ENCODE data around the gene COL25A1.

Gene COL25A1

GRCh38 chr4:109067508-109068235 lies 234.8 kb downstream of the COL25A1 start:
- no peak for DNase-seq (ENCODE audit: low spot score)
- in situ Hi-C loops (cut with MboI; ENCODE audit: low pct_unique_long_range_greater_than_20kb, low sequenced_read_pairs, unreplicated experiment), result no loop called here
- no peak for TF ChIP-seq CTCF (IDR thresholded peaks at IDR 0.05; ENCODE audit: extremely low read depth, insufficient read depth, missing control alignments)

- TF ChIP-seq CTCF (IDR thresholded peaks at IDR 0.05; ENCODE audit: extremely low read depth, insufficient read depth, missing control alignments), result no peak
- in situ Hi-C loops (cut with MboI; ENCODE audit: low pct_unique_long_range_greater_than_20kb, low sequenced_read_pairs, unreplicated experiment), result no loop called here
- no peak for DNase-seq (ENCODE audit: low spot score)
These were observed 237.5 kb downstream of the COL25A1 start for GRCh38 chr4:109065006-109065405.

GRCh38 chr4:109053257-109053656 lies 249.2 kb downstream of the COL25A1 start:
- no peak for DNase-seq (ENCODE audit: low spot score)
- TF ChIP-seq CTCF (IDR thresholded peaks at IDR 0.05; ENCODE audit: extremely low read depth, insufficient read depth, missing control alignments), result no peak
- in situ Hi-C loops (cut with MboI; ENCODE audit: low pct_unique_long_range_greater_than_20kb, low sequenced_read_pairs, unreplicated experiment), result no loop called here

DNA sequence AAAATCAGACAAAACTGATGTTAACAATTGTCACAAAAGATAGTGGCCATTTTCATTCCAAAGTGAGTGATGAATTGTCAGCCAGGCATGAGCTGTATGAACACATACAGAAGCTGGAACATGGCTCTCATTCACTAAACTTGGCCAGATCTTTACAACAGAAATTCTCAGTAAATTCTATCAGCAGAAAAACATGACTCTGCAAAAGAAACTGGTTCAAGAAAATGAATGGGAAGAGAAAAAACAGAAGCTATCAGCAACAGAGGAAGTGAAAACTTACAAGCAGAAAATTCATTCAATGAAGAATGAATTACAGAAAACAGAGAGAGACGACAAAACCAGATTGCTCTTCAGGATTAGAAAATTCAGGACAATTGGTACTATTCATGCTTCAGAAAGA lies 249.6 kb downstream of the COL25A1 start:
- DNase-seq (ENCODE audit: low spot score), result no peak
- in situ Hi-C loops (cut with MboI; ENCODE audit: low pct_unique_long_range_greater_than_20kb, low sequenced_read_pairs, unreplicated experiment), result no loop called here

DNA sequence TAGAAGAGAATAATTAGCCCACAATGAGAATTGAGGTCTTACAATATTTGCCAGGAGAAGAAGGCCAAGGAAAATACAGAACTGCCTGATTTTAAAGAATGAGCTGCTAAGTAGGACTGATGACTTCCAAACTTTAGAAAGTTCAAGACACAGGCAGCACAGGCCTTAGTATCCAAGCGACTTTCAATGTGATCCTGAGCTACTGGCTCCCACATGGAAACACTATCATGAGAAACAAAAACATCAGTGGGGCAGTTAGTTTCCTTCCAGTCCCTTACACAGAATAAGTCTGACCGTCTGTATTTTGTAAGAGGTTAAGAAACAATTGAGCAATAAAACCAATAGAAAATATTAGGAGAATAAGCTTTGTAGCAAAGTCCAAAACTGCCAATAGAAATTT lies 251.4 kb downstream of the COL25A1 start:
- in situ Hi-C loops (cut with MboI; ENCODE audit: low pct_unique_long_range_greater_than_20kb, low sequenced_read_pairs, unreplicated experiment), result no loop called here
- no peak for TF ChIP-seq CTCF (IDR thresholded peaks at IDR 0.05; ENCODE audit: extremely low read depth, insufficient read depth, missing control alignments)
- DNase-seq (ENCODE audit: low spot score), result no peak

More for the DNA sequence above, 249.6 kb downstream of the COL25A1 start:
- TF ChIP-seq CTCF (IDR thresholded peaks at IDR 0.05; ENCODE audit: extremely low read depth, insufficient read depth, missing control alignments), result no peak

- TF ChIP-seq CTCF (IDR thresholded peaks at IDR 0.05; ENCODE audit: extremely low read depth, insufficient read depth, missing control alignments), result no peak
- in situ Hi-C loops (cut with MboI; ENCODE audit: low pct_unique_long_range_greater_than_20kb, low sequenced_read_pairs, unreplicated experiment), result no loop called here
- no peak for DNase-seq (ENCODE audit: low spot score)
These were observed 252.5 kb downstream of the COL25A1 start for GRCh38 chr4:109049926-109050325.

Measured in GM13977 (cell line).